Choroid plexus epithelial cell (primary cell): ENCODE data around the gene CD226.

ENCODE experiments used
- DNase-seq: peaks from one replicate; pipeline ENCODE4 v3.0.0-alpha.2; 2010; ENCODE audit warnings: low read depth
- H3K4me3 ChIP-seq: 2 replicates; pipeline ENCODE4 v1.5.1; 2011; ENCODE audit warnings: low read depth, mild to moderate bottlenecking, control low read depth, low read length, moderate library complexity
- CTCF ChIP-seq: conservative IDR thresholded peaks from 2 replicates; pipeline ENCODE4 v1.5.1; 2011; ENCODE audit warnings: low read depth, mild to moderate bottlenecking, control low read depth, inconsistent platforms, low read length, moderate library complexity

Gene CD226

DNA sequence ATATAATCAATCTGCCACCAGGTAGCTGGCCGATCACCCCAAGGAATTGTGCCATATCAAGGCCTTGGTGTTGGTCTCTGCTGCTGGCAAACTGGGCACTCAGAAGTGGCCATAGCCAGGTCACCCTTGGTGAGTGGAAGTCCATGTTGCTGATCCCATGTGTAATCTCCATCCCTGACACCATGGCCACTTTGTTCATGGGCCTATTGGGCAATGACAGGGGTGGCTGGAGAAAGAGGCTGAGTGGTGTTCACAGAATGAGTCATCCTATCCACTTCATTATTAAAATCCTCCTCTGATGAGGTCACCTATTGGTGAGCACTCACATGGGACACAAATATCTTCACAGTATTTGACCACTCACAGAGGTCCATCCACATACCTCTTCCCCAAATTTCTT is 26.7 kb upstream of the CD226 start:
- no peak overlapping the region for H3K4me3 ChIP-seq
- no peak for TF ChIP-seq CTCF
- peak; percentile 26 for DNase-seq

GRCh38 chr18:69969491-69969890 is 21.8 kb upstream of the CD226 start:
- TF ChIP-seq CTCF, result no peak
- no peak overlapping the region for H3K4me3 ChIP-seq
- peak; percentile 46 for DNase-seq

- no peak overlapping the region for H3K4me3 ChIP-seq
- TF ChIP-seq CTCF, result no peak
- no peak for DNase-seq
Observed at GRCh38 chr18:69968039-69968438, 20.4 kb upstream of the CD226 start.

DNA sequence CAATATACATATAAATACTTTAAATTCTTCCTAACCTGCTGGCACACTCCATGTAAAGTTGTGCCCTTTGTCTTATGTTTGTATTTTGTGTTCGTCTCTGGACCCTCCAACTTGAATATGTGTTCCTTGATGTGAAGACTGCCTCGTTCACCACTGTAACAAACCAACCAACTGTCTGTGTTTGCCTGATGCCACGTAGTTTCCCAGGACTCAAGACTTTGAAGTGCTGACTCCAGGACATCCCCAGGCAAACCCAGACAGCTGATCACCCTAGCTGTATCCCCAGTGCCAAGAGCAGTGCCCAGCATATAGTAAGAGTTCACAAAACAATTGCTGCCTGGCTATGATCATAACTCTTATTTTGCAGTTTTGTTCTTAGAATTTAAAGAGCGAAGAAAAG is 15.5 kb upstream of the CD226 start:
- TF ChIP-seq CTCF, result no peak
- DNase-seq, result no peak
- no peak overlapping the region for H3K4me3 ChIP-seq

- TF ChIP-seq CTCF, result no peak
- no peak for DNase-seq
- H3K4me3 ChIP-seq, result no peak overlapping the region
Observed at GRCh38 chr18:69961718-69962117, 14.0 kb upstream of the CD226 start.

GRCh38 chr18:69958422-69958821 is 10.7 kb upstream of the CD226 start:
- no peak overlapping the region for H3K4me3 ChIP-seq
- no peak for TF ChIP-seq CTCF
- no peak for DNase-seq

DNA sequence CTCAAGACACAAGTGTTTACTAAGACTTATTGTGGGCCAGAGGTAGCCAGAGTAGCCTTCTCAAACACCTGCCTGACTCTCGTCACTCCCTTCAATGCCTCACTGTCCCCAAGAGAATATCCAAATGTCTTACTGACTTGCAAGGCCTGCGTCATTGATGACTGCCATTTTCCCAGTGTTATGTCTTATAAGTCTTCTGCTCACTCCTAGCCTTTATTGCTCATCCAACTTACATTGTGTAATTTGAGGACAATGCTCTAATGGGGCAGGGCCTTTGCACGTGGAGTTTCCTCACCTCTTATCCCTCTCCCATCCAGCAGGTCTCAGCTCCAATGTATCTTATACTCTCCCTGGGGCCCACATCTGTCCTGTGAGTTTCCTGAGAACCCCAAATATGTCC is 10.1 kb upstream of the CD226 start:
- H3K4me3 ChIP-seq, result no peak overlapping the region
- no peak for TF ChIP-seq CTCF
- DNase-seq, result no peak
